Kidney (tissue), 14 donors: ENCODE measurements around the gene UROS. TPM values are rescaled to one million over a fixed set of nuclear protein-coding genes. Genes with fewer than 3 reads are reported as not detected.

ENCODE experiments used
- DNase-seq, 5 donors: peaks; one replicate each; pipeline ENCODE4 v3.0.0-alpha.2; 2013 to 2020
- FAIRE-seq: peaks from 2 replicates; lab custom pipeline; 2012; peaks lifted over from hg19 to GRCh38; lab: Jason Lieb, UNC
- H3K27ac ChIP-seq, 2 donors: one replicate each; pipeline ENCODE4 v1.7.0; 2013; ENCODE audit warnings: low read depth in 2 of 2, low read length in 2 of 2, inconsistent platforms in 1 of 2
- H3K27me3 ChIP-seq: one replicate; pipeline ENCODE4 v1.7.1; 2013; ENCODE audit warnings: low read length, inconsistent platforms; ENCODE audit not compliant: control insufficient read depth, insufficient read depth
- H3K36me3 ChIP-seq, 3 donors: one replicate each; pipeline versions ENCODE4 v1.7.0 to v1.7.1; 2013; ENCODE audit warnings: low read length in 3 of 3, control low read depth in 1 of 3, inconsistent platforms in 1 of 3; ENCODE audit not compliant: insufficient read depth in 3 of 3, control insufficient read depth in 2 of 3
- H3K4me1 ChIP-seq, 3 donors: one replicate each; pipeline versions ENCODE4 v1.7.0 to v1.7.1; 2013; ENCODE audit warnings: low read length in 3 of 3, inconsistent platforms in 1 of 3, low read depth in 1 of 3; ENCODE audit not compliant: control insufficient read depth in 2 of 3, insufficient read depth in 2 of 3
- H3K4me3 ChIP-seq, 3 donors: one replicate each; pipeline versions ENCODE4 v1.7.0 to v1.8.1; 2013; ENCODE audit warnings: low read length in 3 of 3, control low read depth in 1 of 3, inconsistent platforms in 1 of 3
- H3K9ac ChIP-seq, 3 donors: one replicate each; pipeline versions ENCODE4 v1.7.0 to v1.7.1; 2013; ENCODE audit warnings: low read length in 3 of 3, control low read depth in 1 of 3, inconsistent platforms in 1 of 3
- H3K9me3 ChIP-seq, 3 donors: one replicate each; pipeline versions ENCODE4 v1.7.0 to v1.7.1; 2013; ENCODE audit warnings: low read length in 3 of 3, control low read depth in 1 of 3, inconsistent platforms in 1 of 3; ENCODE audit not compliant: control insufficient read depth in 2 of 3, insufficient read depth in 1 of 3
- intact Hi-C: fragments of 100-400 bp; cut with DNase I; formaldehyde crosslinking; loops from one replicate; pipeline ENCODE4 v1.11.1; 2022
- microRNA-seq: library from miRNA; unstranded; fragments of <30 nt; microRNA quantifications from one replicate; pipeline ENCODE4 v1.2.0, GENCODE V29; 2020
- polyA plus RNA-seq: library from polyadenylated mRNA; stranded (reverse); fragments of 350-450 nt; fragmentation: Illumina TruSeq; extraction: RNeasy Lipid Tissue Mini Kit (QIAGEN cat#74804); gene quantifications from one replicate; pipeline ENCODE4 v1.2.3, GENCODE V29; 2014; ENCODE audit warnings: low read depth, low replicate concordance; ENCODE audit not compliant: insufficient read depth
- total RNA-seq: library from RNA; stranded (reverse); fragmentation: NEBNext Ultra II Directional; extraction: Animal tissue kit (Norgen Biotek cat#: 25700); gene quantifications from one replicate; pipeline ENCODE4 v1.2.1, GENCODE V29; 2021
- TF ChIP-seq, protein P1 (sequence below): IDR thresholded peaks from 3 replicates; pipeline ENCODE4 v1.5.1; 2012; ENCODE audit warnings: mild to moderate bottlenecking, moderate library complexity, borderline replicate concordance; ENCODE audit not compliant: insufficient read depth; ENCODE audit errors: extremely low read depth
- donor health status: control.
- donor health status: control.
- donor health status: control.
- donor health status: control.
- donor health status: control.
- donor health status: DM: yes; HTN: yes; CAD: no.
- donor health status: Normal renal cell carcinoma (clear cell type).

Gene UROS
- total and polyA plus RNA-seq, 2 donors from 2014 or later, result 42.1 to 81.7 TPM

- FAIRE-seq, result no peak
- intact Hi-C loops, result no loop called here
Measured at GRCh38 chr10:125744909-125745308, 78.1 kb downstream of the UROS start.

DNA sequence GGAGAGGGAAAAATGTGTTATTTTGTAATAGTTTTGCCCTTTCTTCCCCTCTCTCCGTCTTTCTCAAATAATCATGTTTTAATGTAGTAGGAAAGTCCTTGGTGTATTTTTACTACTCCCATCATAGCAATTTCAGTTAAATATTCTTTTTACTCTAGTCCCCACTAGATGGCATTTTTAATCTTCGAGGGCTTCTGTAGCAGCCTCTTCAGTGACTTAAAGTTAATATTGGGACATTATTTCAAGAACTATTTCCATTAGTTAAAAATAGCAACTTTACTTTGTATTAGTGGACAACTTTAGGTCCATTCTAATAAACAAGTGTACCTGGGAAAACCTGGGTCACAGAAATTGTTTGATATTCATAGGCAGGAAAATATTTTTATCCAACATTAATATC is 80.6 kb downstream of the UROS start:
- TF ChIP-seq, protein P1, sequence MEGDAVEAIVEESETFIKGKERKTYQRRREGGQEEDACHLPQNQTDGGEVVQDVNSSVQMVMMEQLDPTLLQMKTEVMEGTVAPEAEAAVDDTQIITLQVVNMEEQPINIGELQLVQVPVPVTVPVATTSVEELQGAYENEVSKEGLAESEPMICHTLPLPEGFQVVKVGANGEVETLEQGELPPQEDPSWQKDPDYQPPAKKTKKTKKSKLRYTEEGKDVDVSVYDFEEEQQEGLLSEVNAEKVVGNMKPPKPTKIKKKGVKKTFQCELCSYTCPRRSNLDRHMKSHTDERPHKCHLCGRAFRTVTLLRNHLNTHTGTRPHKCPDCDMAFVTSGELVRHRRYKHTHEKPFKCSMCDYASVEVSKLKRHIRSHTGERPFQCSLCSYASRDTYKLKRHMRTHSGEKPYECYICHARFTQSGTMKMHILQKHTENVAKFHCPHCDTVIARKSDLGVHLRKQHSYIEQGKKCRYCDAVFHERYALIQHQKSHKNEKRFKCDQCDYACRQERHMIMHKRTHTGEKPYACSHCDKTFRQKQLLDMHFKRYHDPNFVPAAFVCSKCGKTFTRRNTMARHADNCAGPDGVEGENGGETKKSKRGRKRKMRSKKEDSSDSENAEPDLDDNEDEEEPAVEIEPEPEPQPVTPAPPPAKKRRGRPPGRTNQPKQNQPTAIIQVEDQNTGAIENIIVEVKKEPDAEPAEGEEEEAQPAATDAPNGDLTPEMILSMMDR, result no peak
- H3K9ac ChIP-seq, result no peak overlapping the region
- DNase-seq (peak in 1 of 5 donors; percentile 16), FAIRE-seq (no peak)
- peaks cover 15 to 61% (median 55%) of the 10 kb centered on the region in 3 donors for H3K36me3 ChIP-seq
- no peak overlapping the region for H3K4me3 ChIP-seq
- H3K27me3 ChIP-seq, result no peaks in the 10 kb centered on the region
- no peaks in the 10 kb centered on the region for H3K9me3 ChIP-seq
- intact Hi-C loops, result no loop called here
- no peak overlapping the region for H3K27ac ChIP-seq
- no peaks in the 10 kb centered on the region for H3K4me1 ChIP-seq

More at GRCh38 chr10:125744909-125745308, 78.1 kb downstream of the UROS start:
- H3K4me1 ChIP-seq, result no peaks in the 10 kb centered on the region
- H3K9ac ChIP-seq, result no peak overlapping the region
- no peak for DNase-seq
- H3K4me3 ChIP-seq, result no peak overlapping the region
- peaks cover 20 to 53% (median 47%) of the 10 kb centered on the region in 3 donors for H3K36me3 ChIP-seq
- TF ChIP-seq, protein P1, result no peak
- no peak overlapping the region for H3K27ac ChIP-seq
- no peaks in the 10 kb centered on the region for H3K9me3 ChIP-seq
- H3K27me3 ChIP-seq, result no peaks in the 10 kb centered on the region

DNA sequence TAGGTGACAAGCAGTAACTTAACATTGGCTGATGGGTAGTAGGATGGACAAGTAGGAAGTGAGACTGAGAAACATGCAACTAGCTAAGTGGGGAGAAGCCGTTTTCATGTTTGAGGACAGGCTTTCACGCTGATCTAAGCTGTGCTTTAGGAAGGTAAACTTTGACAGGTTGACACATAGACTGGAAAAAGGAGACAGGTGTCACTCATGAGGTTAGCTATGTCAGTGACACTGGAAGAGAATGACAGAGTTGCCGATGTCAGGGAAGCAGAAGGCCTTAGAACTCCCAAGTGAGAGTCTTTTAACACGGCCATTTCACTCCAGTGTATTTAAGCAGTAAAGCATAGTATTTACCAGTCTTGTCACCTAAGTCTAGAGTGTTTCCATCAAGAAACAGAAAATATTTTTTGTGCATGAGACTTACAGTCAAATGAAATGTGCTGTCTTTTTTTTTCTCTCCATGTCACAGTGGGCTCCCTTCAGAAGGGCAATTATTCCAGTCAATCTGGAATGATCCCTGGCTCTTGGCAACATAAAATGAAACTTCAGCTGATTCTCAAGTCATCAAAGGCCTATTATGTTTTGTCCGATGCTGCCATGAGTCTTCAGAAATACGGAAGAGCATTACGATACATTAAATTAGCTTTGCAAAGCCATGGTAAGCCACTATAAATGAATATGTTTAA is 82.9 kb downstream of the UROS start:
- TF ChIP-seq, protein P1, result no peak
- H3K27ac ChIP-seq, result no peak overlapping the region
- no peak overlapping the region for H3K9ac ChIP-seq
- H3K4me1 ChIP-seq, result no peaks in the 10 kb centered on the region
- no peaks in the 10 kb centered on the region for H3K27me3 ChIP-seq
- DNase-seq, result no peak
- H3K4me3 ChIP-seq, result no peak overlapping the region
- FAIRE-seq, result no peak
- no peaks in the 10 kb centered on the region for H3K9me3 ChIP-seq
- H3K36me3 ChIP-seq, result peaks cover 11 to 65% (median 57%) of the 10 kb centered on the region in 3 donors
- intact Hi-C loops, result no loop called here

Small RNA genes lying within 50 kb of the gene (microRNA-seq; reads per million reads assigned to microRNA genes)
- gene MIR4484, result not detected

Other genes with a start within 250 kb of the UROS start
- gene TEX36, start 140.1 kb downstream of the UROS start, total RNA-seq, result not detected
- gene TEX36, start 140.1 kb downstream of the UROS start, polyA plus RNA-seq, result not detected
- gene EDRF1, start 103.5 kb downstream of the UROS start, total RNA-seq, result 25.3 TPM
- gene EDRF1, start 103.5 kb downstream of the UROS start, polyA plus RNA-seq, result 11.4 TPM
- 0.13 TPM for gene MMP21, start 47.4 kb downstream of the UROS start, total RNA-seq
- not detected for gene MMP21, start 47.4 kb downstream of the UROS start, polyA plus RNA-seq
- 46.2 TPM for gene BCCIP, start 288 bp upstream of the UROS start, total RNA-seq
- gene BCCIP, start 288 bp upstream of the UROS start, polyA plus RNA-seq, result 71.3 TPM
- gene DHX32, start 58.0 kb upstream of the UROS start, total RNA-seq, result 33.2 TPM
- gene DHX32, start 58.0 kb upstream of the UROS start, polyA plus RNA-seq, result 20.0 TPM
- 13.4 TPM for gene FANK1, start 73.3 kb upstream of the UROS start, total RNA-seq
- 8.6 TPM for gene FANK1, start 73.3 kb upstream of the UROS start, polyA plus RNA-seq